ENCODE results near the gene PAPOLB.

The PAPOLB gene

GRCh38 chr7:4866528-4867496, 5.0 kb upstream of the PAPOLB start:
- Mint-ChIP-seq H3K9me3 (peaks cover 6% of the 10 kb centered on the region), H3K27me3 (peaks cover 43% of the 10 kb centered on the region), H3K4me3 (no peak overlapping the region), H3K27ac (no peak overlapping the region), H3K36me3 (ENCODE audit: low read depth) (no peaks in the 10 kb centered on the region), H3K4me1 (no peaks in the 10 kb centered on the region)
- DNase-seq (no peak), ATAC-seq (no peak)

- ATAC-seq: no peak
- DNase-seq: no peak
- peaks cover 33% of the 10 kb centered on the region for H3K27me3 Mint-ChIP-seq
- no peak overlapping the region for H3K27ac Mint-ChIP-seq
- H3K36me3 Mint-ChIP-seq (ENCODE audit: low read depth): peaks cover 4% of the 10 kb centered on the region
- H3K4me3 Mint-ChIP-seq: peak overlapping the region; percentile 24
- peaks cover 9% of the 10 kb centered on the region for H3K9me3 Mint-ChIP-seq
- H3K4me1 Mint-ChIP-seq: peaks cover 3% of the 10 kb centered on the region
Observed at GRCh38 chr7:4862156-4862555, 326 bp upstream of the PAPOLB start.

GRCh38 chr7:4861227-4861626, 603 bp downstream of the PAPOLB start:
- H3K4me1 Mint-ChIP-seq: peaks cover 3% of the 10 kb centered on the region
- peaks cover 9% of the 10 kb centered on the region for H3K9me3 Mint-ChIP-seq
- ATAC-seq (no peak), DNase-seq (no peak)
- peaks cover 4% of the 10 kb centered on the region for H3K36me3 Mint-ChIP-seq (ENCODE audit: low read depth)
- no peak overlapping the region for H3K27ac Mint-ChIP-seq
- H3K4me3 Mint-ChIP-seq: peak overlapping the region; percentile 24
- H3K27me3 Mint-ChIP-seq: peaks cover 33% of the 10 kb centered on the region

- ATAC-seq (no peak), DNase-seq (no peak)
- H3K27me3 Mint-ChIP-seq: peaks cover 13% of the 10 kb centered on the region
- no peak overlapping the region for H3K4me3 Mint-ChIP-seq
- H3K27ac Mint-ChIP-seq: no peak overlapping the region
- peaks cover 3% of the 10 kb centered on the region for H3K4me1 Mint-ChIP-seq
- peaks cover 4% of the 10 kb centered on the region for H3K9me3 Mint-ChIP-seq
- peaks cover 4% of the 10 kb centered on the region for H3K36me3 Mint-ChIP-seq (ENCODE audit: low read depth)
Observed at GRCh38 chr7:4857189-4857588, 4.6 kb downstream of the PAPOLB start.

- Mint-ChIP-seq H3K9me3 (peaks cover 4% of the 10 kb centered on the region), H3K27ac (no peak overlapping the region), H3K4me1 (peaks cover 9% of the 10 kb centered on the region), H3K4me3 (no peak overlapping the region), H3K36me3 (ENCODE audit: low read depth) (peaks cover 4% of the 10 kb centered on the region), H3K27me3 (peaks cover 11% of the 10 kb centered on the region)
- DNase-seq (no peak), ATAC-seq (no peak)
Observed at GRCh38 chr7:4856336-4857057, 5.3 kb downstream of the PAPOLB start.

GRCh38 chr7:4854916-4855315, 6.9 kb downstream of the PAPOLB start:
- ATAC-seq (no peak), DNase-seq (no peak)
- Mint-ChIP-seq H3K9me3 (no peaks in the 10 kb centered on the region), H3K27ac (no peak overlapping the region), H3K4me1 (peaks cover 9% of the 10 kb centered on the region), H3K36me3 (ENCODE audit: low read depth) (no peaks in the 10 kb centered on the region), H3K27me3 (peaks cover 7% of the 10 kb centered on the region), H3K4me3 (no peak overlapping the region)

- Mint-ChIP-seq H3K4me3 (no peak overlapping the region), H3K36me3 (ENCODE audit: low read depth) (no peaks in the 10 kb centered on the region), H3K4me1 (peaks cover 9% of the 10 kb centered on the region), H3K27me3 (peaks cover 7% of the 10 kb centered on the region), H3K9me3 (no peaks in the 10 kb centered on the region), H3K27ac (no peak overlapping the region)
- no peak for DNase-seq
- ATAC-seq: peak; percentile 84
Observed at GRCh38 chr7:4851459-4852422, 10.1 kb downstream of the PAPOLB start.

GRCh38 chr7:4850262-4850795, 11.5 kb downstream of the PAPOLB start:
- no peak for ATAC-seq
- DNase-seq: no peak
- Mint-ChIP-seq H3K27me3 (peaks cover 10% of the 10 kb centered on the region), H3K4me3 (no peak overlapping the region), H3K4me1 (peaks cover 9% of the 10 kb centered on the region), H3K9me3 (no peaks in the 10 kb centered on the region), H3K36me3 (ENCODE audit: low read depth) (no peaks in the 10 kb centered on the region), H3K27ac (no peak overlapping the region)

- Mint-ChIP-seq H3K4me3 (no peak overlapping the region), H3K4me1 (peaks cover 9% of the 10 kb centered on the region), H3K27ac (no peak overlapping the region), H3K9me3 (no peaks in the 10 kb centered on the region), H3K27me3 (peaks cover 9% of the 10 kb centered on the region), H3K36me3 (ENCODE audit: low read depth) (no peaks in the 10 kb centered on the region)
- DNase-seq: no peak
- ATAC-seq: no peak
Observed at GRCh38 chr7:4849390-4849789, 12.4 kb downstream of the PAPOLB start.

- DNase-seq (no peak), ATAC-seq (no peak)
- Mint-ChIP-seq H3K36me3 (ENCODE audit: low read depth) (no peaks in the 10 kb centered on the region), H3K4me3 (no peak overlapping the region), H3K27me3 (peaks cover 9% of the 10 kb centered on the region), H3K27ac (no peak overlapping the region), H3K4me1 (no peaks in the 10 kb centered on the region), H3K9me3 (no peaks in the 10 kb centered on the region)
Observed at GRCh38 chr7:4845740-4846142, 16.1 kb downstream of the PAPOLB start.

- Mint-ChIP-seq H3K9me3 (no peaks in the 10 kb centered on the region), H3K36me3 (ENCODE audit: low read depth) (no peaks in the 10 kb centered on the region), H3K27ac (no peak overlapping the region), H3K4me1 (no peaks in the 10 kb centered on the region), H3K4me3 (no peak overlapping the region), H3K27me3 (peaks cover 9% of the 10 kb centered on the region)
- ATAC-seq (no peak), DNase-seq (no peak)
Observed at GRCh38 chr7:4842319-4843064, 19.3 kb downstream of the PAPOLB start.

GRCh38 chr7:4841836-4842235, 20.0 kb downstream of the PAPOLB start:
- peaks cover 7% of the 10 kb centered on the region for H3K27me3 Mint-ChIP-seq
- no peak for ATAC-seq
- no peaks in the 10 kb centered on the region for H3K36me3 Mint-ChIP-seq (ENCODE audit: low read depth)
- no peaks in the 10 kb centered on the region for H3K9me3 Mint-ChIP-seq
- no peak overlapping the region for H3K4me3 Mint-ChIP-seq
- H3K27ac Mint-ChIP-seq: no peak overlapping the region
- DNase-seq: no peak
- no peaks in the 10 kb centered on the region for H3K4me1 Mint-ChIP-seq

- Mint-ChIP-seq H3K4me1 (no peaks in the 10 kb centered on the region), H3K9me3 (no peaks in the 10 kb centered on the region), H3K4me3 (no peak overlapping the region), H3K27ac (no peak overlapping the region), H3K36me3 (ENCODE audit: low read depth) (no peaks in the 10 kb centered on the region), H3K27me3 (peaks cover 7% of the 10 kb centered on the region)
- DNase-seq: no peak
- no peak for ATAC-seq
Observed at GRCh38 chr7:4841007-4841784, 20.6 kb downstream of the PAPOLB start.
